NCI-H2196 treated with DMSO at 0.1 percent for 48 hours (cell line): Measurements from ENCODE around the gene ADCYAP1R1.

Experiments
- DNase-seq: peaks from one replicate; lab custom pipeline; 2025; ENCODE audit not compliant: unreplicated experiment; lab: John Stamatoyannopoulos, UW

Gene ADCYAP1R1

DNA sequence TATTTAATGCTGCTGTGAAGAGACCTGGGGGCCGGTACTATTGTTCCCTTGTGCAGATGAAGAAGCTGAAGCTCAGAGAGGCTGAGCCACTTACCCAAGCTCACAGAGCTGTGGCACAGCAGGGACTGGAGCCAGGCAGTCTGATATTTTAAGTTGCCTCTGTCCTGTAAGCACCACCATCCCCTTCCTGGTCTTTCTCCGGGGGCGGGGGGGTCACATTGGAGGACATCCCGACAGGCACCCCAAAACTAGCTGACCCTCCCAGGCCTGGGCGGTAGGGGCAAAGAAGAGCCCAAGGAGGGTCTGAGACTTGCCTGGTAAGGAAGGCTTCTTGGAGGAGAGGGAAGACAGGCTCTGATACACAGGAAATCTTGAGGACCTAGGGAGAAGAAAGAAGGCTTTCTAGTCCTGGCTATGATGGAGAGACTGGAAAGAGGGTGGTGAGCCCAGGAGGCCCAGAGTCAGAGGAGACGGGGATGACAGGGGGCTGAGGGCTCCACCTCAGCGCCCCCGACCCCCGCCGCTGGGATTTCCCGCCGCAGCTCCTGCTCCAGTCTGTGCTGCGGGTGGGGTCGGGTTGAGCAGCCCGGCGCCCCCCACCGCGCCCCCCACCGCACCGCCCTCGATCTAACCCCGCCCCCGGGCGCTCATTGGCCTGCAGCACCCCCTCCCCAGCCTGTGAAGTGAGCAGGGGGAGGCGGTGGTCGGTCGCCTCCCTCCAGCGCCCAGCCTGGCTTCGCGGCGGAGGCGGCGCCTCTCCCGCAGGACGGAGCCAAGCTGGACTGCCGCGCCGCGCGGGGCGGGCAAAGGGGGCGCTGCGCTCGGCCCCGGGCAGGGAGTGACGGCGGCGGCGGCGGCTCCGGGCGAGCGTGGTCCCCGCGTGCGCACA, at the start of gene ADCYAP1R1:
TSS of gene ADCYAP1R1 (plus strand) at position 711 of the 889 bp plus-strand sequence. CDS start 10,957 bp downstream, outside the sequence.
- no peak for DNase-seq

DNA sequence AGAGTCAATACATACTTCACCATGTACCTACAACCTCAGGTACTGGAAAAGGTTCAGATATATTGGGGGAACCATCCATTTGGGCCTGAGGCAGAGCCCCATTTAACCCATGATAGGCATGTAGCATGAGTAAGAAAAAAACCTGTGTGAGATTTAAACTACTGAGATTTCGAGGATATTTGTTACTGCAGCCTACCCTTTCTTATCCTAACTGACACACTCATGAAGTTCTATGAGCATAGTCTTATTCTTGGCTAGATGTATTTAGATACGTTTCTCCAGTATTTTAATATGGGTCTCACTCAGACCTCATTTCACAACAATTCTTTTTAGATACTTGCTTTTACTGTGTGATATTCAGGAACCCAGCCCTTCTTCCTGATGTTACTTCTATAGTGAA, 49.0 kb upstream of the ADCYAP1R1 start:
- no peak for DNase-seq

DNA sequence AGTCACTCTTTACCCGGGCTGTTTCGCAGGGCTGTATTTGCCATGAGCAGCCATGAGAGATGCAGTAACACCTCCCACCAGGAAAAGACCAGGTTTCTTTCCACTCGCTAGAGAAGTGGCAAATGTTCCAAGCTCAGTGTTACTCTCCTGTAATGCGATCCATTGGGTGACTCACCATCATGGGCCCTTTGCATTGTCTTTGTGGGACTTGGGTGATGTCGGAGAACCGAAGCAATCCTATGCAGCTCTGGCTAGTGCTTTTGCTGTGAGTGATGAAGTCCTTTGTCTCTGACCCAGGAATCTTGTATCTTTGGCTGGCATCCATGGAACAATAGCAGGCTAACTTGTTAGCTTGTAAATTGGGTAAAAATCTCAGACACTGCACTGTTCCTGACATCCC, 48.4 kb upstream of the ADCYAP1R1 start:
- DNase-seq: no peak

DNA sequence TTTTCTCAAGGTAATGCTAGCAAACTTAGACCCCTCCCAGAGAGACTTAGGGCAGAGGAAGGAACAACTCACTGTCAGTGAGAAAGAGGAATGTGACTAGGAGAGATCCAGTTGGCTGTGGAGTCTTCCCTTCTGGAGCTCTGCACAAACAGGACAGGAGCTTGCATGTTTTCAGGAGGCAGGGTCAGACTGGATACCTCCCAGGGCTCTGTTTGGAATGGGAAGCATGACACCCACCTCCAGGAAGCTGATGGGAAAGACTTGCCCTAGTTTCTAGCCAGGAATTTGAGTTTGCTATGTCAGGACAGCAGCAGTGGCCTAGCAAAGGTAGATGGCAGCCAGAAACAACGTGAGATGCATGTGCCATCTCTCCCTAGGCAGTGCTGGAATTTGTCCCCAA, 47.7 kb upstream of the ADCYAP1R1 start:
- DNase-seq: no peak

DNA sequence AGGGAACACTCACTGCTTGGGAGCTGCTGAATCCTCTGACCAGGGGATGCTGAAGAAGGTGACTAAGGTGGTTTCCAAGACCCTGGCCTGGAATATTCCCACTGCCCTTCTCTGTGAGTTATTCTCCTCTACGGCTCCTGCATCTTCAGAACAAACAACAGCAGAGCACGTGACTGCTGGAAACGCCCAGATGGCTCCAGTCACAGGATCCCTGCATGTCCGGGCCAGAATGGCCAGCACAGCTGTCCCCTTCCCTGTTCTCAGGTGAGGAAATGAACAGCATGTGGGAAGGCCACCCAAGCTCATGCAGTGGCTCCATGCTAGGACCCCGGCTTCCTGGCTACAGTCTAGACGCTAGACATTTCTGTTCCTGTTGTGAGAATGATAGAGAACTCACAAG, 45.3 kb upstream of the ADCYAP1R1 start:
- no peak for DNase-seq

DNA sequence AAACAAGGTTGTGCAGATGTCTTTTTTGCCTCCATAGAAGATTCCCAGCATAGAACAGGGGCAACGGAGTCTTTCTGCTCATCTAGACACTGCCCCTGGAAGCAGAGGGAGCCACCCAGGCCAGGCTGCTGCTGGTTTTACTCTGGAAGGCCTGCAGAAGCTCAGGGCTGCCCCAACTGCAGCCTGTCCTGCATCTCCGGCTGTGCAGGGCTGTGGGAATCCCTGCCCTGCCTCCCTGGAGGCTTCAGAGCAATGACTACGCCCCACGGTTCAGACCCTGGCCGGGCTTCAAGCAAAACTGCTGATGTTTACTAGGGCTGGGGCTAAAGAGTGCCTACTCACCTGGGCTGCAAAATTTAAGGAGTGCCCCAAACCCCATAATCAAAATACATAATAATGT, 44.5 kb upstream of the ADCYAP1R1 start:
- DNase-seq: no peak

DNA sequence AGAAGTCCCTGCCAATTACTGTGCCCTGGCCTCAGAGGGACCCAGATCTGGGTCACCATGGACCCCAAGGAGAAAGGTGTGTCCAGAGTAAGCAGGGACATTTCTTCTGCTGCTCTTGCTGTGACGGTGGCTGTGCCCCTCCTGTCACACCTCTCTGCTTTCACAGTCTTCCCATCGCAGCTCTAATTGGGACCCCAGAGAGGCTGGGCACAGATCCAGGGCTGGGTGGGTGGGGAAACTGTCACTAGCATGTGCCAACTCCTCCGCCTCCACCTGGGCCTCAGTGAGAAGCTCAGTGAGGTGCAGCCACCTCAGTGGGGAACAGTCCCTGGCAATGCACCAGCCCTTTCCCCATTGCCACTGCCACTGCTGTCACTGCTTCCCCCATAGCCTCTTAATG, 37.3 kb upstream of the ADCYAP1R1 start:
- no peak for DNase-seq

DNA sequence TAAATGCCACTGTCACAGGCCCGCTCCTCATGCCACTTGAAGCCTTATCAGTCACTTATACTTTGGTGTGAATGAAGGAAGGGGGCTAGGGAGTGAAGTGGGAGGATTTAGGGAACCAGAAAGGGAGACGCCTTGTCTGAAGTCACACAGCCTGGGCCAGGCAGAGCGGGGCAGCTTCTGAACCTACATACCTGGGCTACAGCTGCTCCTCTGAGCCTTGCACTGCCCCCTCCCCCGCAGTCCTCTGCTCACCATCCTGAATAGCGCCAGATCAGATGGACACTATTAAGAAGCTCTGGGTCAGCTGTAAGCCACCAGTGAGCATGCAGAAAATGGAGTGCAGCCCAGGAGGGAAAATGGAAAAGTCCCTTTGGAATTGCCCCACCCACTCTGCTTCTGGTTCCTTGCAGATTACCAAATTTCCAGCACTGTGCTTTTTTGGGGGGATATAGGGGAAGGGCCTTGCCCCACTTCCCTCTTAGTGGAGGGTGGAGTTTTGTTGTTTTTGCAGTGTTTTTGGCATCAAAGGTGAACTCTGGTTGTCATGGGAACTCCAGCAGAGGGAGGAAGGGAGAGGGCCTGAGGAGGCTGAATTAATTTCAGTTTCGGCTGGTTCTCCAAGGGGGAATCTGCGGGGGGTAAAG, 35.0 kb upstream of the ADCYAP1R1 start:
- no peak for DNase-seq

DNA sequence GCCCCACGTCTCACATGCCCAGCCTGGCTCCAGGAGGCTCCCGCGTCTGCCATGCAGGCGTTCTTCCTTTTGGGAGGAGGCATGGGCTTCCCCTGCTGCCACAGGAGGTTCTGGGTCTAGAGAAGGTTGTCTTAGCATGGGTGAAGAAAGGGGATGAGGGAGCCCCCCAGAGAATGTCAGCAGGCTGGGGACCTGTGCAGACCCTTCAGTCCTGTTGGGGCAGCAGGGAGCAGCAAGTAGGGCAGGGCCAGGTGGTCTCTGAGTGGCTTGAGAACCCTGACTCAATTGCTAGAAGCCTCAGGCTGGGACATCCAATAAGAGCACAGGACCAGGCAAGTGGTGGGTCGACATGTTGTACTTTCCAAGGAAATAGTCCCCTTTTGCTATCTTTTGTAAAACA, 34.4 kb upstream of the ADCYAP1R1 start:
- DNase-seq: no peak

DNA sequence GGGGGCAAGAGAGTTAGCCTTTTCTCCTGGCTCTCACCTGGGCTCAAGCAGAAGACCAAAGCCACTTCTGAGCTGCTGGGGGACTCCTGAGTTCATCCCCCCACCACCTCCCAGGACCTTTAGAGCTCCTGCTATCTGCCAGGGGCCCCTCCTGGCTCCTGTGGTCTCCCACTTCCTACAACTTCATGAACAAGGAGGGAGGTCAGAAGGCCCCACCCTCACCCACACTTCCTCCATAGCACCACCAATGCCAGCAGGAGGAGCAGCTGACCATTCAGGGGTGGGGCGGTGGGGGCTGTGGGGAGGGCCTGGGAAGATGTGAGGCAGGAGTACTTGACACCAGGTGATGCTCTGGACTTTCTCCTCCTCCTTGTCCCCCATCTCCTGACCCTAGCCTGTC, 32.6 kb upstream of the ADCYAP1R1 start:
- no peak for DNase-seq

DNA sequence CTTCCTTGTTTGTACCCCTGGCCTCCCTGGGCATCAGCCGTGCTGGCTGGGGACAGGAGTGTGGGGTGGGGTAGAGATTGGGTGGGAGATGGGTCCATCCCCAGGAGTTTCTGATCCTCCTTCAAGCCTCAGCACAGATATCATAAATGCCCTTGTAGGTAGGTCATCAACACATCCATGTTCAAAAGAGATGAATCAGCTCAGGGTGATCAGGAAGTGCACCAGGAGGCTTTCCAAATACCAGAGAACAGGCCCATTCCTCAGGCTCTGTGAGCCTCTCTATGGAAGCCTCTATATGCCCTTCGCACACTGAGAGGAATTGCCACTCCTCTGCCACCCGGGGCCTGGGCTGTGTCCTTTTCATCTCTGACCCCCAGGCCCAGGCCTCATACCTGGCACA, 31.9 kb upstream of the ADCYAP1R1 start:
- DNase-seq: no peak

DNA sequence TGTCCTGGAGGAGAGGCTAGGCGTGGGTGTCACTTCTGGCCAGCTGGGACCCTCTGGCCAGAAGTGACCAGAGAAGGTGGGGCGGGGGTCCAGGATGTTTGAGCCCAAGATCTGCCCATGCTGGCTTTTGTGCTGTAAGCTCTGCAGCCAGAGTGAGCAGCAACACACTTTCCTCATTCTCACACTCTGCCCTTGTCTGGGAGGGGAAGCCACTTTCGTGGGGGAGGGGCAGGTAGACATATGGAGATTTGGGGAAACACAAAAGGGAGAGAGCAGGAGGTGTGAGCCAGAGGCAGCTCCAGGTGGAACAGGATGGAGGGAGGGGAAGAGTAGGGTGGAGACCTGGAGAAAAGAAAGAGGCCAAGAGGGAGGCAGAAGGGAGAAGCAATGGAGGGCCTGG, 31.5 kb upstream of the ADCYAP1R1 start:
- DNase-seq: no peak

DNA sequence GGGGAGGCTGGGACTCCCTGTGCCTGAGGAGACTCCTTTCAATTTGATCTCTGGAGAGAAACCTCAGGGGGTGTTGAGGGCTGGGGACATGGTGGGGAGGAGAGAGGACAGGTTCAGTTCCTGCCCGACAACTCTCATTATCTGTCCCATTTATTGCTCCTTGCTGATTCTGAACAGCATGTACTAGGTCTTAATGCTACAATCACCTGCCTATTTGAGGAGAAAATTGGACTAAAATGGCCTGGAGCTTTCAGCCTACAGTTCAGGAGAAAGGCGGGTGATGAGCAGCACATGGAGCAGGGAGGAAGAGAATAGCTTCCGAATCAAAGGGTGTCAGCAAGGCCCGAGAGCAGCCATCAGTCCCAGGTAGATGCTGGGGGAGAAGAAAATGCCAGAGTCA, 30.0 kb upstream of the ADCYAP1R1 start:
- DNase-seq: no peak

DNA sequence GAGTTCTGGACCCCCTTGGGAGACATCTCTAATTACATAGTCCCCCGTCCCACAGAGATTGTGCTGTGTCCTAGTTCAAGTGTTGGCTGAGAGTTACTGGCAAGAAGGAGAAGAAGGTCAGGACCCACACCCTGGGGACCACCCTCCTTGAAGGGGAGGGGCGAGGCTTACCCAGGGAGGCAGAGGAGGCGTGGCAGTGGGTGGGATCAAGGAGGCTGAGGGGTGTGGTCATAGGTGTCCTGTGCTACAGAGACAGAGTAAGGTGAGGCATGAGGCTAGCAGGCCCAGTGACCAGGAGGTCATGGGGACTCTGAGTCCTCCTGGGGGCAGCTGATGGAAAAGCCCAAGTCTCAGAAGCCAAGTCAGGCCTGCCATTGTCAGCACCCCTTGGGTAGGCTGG, 29.4 kb upstream of the ADCYAP1R1 start:
- no peak for DNase-seq

DNA sequence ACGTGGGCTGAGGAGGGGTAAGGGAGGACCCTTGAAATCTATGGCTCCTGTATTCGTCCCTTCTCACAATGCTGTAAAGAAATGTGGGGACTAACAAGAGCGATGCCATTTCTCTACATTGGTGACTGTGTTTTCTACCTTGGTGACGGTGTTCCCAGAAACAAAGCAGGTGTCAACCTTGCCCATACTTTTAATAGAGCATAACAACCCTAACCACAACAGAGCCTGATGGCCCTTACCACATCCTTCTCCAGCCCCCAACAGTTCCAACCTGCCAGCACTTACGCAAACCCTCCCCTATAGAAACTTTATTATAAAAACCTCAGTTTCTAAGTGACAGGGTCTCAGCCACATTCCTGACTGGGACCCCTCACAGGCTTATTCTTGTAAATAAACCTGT, 28.2 kb upstream of the ADCYAP1R1 start:
- DNase-seq: no peak

DNA sequence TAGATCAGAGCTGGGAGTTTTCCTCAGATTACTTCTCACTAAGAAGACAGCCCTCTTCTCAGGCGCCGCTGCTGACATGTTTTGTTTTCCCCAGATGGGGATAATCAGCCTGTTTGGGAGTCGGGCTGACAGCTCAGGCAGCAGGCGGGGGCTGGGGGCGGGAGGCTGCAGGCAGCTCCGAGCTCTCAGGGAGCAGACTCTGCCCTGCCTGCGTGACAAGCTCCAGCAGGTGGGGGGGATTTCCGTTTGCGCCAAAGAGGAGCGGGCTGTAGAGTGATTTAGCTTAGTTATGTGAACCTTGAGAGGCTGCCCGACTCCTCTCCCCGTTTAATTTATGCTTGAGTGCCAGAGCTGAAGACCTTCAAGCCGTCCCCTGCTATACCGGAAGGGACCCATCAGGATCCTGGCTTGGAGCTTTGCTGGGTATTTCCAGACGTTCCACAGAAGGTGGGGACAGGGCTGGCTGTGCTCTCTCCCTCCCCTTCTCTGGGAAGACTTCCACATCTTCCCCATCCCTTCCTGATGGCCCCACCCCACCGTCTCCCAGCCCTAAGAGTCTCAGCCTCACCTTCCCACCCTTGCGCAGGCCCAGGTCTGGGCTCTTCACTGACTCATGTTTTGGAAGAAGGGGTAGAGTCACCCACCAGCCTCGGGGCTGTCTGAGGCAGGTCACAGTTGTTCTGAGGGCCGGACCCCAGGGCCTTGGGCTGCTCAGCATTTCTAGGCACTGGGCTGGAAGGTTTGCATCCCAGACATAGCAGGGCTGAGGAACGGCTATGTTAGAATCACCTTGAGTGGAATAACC, 24.7 kb upstream of the ADCYAP1R1 start:
- DNase-seq: no peak

DNA sequence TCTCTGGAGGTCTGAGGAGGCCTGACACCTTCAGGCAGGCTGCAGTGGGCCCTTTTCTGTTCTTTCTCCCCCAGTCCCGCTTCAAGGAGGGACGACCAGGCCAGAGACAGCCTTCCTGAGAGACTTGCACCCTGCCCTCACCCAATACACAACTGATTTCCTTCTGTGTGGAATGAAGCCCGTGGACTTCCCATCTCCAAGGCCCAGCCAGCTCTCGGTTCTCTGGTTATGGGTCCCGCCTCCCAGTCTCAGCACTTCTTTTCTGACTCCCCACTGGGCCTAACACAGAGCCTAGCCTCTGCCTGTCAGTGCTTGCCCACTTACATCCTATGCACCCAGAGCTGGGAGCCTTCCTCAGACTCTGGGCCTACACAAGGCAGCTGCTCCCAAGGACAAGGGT, 24.1 kb upstream of the ADCYAP1R1 start:
- no peak for DNase-seq

DNA sequence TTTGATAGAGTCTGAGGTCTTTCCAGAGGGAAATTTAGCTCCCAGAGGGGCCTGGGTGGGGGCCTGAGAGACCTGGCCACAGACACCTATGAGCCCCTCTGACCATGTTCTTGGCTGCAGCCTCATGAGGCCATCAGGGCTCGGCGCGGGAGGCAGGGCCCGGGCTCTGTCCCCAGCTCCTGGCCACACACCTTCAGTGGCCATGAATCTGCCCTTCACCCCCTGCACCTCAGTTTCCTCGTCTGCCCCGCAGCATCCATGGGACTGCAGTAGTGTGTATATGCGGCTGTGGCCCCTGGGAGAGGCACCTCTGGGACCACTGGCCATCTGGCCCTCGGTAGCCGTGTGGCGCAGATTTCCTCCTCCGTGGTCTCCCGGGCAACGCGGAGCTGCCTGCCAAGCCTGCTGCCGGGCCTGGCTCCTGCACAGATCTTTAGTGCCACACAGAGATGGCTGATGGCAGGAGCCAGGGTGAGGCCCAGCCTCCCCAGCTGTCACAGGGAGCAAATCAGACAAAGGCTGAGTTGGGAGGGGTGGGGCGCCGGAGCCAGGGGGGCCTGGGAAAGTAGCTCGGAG, 23.6 kb upstream of the ADCYAP1R1 start:
- DNase-seq: no peak

DNA sequence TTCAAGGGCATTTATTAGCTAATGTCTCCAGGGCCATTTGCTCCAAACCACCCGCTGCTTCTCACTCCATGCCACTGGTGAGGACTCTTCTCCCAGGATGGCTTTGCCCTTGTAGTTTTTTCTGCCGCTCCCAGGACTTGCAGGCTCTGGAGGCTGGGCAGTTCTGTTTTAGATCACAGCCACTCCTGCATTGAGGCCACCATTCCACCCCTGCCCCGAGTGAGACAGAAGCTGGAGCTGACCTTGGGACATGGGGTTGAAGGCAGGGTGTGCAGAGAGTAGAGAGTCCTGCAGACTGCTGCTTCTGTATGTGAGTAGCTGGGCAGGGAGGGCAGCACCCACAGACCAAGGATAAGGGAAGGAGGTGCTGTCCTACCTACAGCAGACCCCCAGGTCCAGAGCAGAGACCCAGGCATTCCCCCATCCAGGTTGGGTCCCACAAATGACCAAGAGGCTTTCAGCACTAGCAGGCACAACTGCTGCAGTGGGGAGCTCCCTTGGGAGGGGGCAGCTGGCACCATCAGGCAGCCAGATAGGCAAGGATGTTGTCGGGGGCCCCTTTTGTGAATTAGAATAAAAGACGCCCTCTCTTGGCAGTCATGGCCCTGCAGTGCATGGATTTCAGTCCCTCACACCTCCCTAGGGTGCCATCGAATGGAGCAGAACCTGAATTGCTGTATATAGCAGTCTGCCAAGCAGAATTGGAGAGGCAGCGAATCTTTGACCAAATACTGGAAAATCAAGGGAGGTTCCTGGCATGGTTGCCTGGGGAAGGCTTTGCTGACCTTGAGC, 22.7 kb upstream of the ADCYAP1R1 start:
- no peak for DNase-seq

DNA sequence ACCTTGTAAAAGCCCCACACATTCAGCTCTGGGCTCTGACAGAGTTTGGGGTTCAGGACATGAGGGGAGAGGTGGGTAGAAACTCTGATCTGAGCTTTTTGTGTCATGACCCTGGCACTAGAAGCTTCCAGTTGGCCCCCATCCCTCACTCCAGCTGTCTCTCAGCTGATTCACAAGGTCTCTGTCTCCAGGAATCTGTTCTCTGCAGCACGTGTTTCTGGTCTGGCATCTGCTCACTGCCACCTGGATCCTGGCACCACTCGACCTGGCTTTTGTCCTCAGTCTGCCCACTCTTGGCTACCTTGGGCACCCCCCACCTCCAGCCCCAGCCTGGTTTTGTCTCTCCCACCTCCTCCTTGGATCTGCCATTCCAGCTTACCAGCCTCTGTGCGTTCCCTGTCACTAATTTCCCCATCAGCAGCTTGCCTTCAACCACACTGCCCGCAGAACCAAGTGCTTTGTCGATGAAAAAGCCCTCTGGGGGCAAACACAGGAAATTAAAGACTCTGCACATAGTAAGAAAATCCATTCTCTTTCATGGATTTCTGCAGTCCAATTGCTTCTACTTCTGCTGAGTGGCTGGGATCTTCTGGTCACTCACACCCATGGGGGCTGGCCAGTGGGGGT, 18.3 kb upstream of the ADCYAP1R1 start:
- DNase-seq: no peak
